ENCODE data around the gene TTC7B.
"Not testable (repeated sequence)": the region's sequence is repeated elsewhere in the genome, so short reads cannot be mapped to it uniquely, and the experiment has no call there.

Gene TTC7B

DNA sequence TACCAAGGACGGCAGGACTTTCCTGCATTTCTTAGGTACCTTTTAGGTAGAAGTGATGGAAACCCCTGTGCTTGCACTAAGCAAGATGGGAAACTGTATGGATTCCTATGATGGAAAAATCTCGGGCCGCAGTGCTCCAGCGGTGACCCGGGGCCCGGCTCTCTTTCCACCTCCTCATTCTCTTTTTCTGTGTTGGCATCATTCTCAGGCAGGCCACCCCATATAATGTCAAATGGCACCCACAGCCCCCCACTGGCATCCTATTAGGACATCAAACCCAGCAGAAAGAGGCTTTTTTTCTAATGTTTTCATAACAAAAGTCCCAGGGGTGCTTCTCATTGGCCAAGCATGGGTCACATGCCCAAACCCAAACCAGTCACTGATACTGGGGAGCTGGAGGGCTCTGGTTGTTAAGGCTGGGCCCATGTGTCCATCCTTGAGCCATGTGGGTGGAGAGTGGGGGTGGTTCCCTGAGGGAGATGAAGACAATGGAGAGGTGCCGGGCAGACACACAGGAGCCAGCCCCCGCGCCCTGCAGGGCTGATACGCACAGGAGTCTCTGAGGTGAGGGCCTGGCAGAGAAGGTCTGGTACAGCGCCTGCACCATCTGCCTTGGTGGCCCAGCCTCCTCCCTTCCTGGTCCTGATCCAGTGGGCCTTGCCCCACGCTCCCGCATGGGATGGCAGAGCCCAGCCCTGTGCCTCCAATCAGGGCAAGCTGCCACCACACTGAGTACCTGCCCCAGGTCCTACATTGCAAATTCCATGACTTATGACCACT lies 277.3 kb downstream of the TTC7B start:
- no peak for DNase-seq

DNA sequence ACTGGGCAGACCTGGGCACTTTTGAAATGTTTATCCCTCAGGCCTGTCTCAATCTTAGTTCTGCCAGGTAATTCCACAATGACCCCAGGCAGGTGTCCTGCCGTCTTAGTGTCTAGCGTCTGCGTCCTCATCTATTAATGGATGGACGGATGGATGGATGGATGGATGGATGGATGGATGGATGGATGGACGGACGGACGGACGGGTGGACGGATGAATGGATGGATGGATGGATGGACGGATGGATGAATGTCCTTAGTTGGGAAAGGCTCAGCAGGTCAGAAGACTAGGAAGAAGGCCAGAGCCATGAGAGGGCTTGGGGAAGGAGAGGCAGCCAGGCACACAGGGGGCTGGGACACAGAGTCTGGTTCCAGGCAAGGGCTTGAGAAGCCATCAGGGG lies 278.1 kb downstream of the TTC7B start:
- no peak for DNase-seq

GRCh38 chr14:90536511-90537191 lies 279.6 kb downstream of the TTC7B start:
- no peak for DNase-seq

DNA sequence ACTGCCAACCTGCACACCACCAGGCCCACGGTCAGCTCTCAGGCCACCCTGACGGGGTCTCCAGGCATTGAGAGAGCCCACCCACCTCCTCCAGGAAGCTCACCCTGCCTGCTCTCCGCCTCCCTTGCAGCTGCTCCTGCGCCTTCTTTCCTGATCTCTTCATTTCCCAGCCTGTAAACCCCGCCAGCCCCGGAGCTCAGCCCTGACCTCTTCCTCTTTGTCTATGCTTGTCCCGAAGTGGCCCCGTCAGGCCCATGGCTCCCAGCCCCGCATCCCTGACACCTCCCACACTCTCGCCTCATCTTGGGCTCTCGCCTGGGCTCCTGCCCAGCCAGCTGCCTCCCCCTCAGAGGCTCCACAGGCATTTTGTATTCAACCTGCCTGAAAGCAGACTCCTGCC lies 280.1 kb downstream of the TTC7B start:
- DNase-seq, result no peak

DNA sequence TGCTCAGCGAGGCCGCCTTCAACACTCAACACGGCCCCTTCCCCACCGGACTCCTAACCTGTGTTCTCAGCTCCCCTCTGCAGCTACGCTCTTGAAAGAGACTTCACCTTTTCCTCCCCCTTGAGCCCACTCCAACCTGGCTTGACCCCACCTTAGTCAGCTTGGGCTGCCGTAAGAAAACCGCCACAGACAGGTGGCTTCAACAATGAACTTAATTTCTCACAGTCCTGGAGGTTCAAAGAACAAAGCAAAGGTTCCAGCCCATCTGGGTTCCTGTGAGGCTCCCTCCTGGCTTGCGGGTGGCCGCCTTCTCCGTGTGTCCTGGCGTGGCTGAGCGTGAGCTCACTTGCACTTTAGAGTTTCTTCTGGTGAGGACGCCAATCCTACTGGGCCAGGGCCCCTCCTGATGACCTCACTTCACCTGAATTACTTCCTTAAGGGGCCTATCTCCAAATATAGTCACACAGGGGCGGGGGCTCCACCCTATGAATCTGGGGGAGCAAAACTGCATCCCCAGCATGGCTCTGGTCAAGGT lies 280.6 kb downstream of the TTC7B start:
- DNase-seq, result no peak

DNA sequence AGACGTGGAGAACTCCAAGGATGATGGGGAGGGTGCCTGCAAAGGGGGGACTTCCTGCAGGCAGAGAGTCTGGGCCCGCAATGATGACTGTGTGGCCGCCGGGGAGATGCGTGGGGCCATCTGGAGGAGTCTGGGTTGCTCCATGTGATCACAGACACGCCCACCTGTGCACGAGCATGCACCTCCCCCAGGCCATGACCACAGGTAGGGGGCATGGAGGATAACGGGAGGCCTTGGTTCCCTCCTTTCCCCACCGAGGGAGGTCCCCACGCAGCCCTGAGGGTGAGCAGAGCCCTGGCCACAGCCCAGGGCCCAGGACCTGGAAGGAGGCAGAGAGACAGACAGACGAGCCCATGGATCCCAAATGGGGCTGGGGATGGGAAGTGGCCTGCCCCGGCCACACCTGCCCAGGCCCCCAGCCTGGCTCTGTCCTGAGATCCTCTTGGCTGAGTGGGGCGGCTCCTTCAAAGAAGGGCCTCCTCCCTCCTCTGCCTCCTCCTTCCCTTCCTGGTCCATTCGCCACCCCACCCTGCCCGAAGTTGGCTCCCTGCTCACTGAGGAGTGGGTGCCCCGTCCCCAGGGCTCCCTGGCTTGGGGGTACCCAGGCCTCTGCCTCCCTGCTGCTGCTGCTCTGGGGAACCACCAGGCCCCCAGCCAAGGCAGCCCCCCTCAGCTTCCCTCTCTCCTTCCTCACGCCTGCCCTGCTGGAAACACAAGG lies 281.2 kb downstream of the TTC7B start:
- DNase-seq, result no peak

DNA sequence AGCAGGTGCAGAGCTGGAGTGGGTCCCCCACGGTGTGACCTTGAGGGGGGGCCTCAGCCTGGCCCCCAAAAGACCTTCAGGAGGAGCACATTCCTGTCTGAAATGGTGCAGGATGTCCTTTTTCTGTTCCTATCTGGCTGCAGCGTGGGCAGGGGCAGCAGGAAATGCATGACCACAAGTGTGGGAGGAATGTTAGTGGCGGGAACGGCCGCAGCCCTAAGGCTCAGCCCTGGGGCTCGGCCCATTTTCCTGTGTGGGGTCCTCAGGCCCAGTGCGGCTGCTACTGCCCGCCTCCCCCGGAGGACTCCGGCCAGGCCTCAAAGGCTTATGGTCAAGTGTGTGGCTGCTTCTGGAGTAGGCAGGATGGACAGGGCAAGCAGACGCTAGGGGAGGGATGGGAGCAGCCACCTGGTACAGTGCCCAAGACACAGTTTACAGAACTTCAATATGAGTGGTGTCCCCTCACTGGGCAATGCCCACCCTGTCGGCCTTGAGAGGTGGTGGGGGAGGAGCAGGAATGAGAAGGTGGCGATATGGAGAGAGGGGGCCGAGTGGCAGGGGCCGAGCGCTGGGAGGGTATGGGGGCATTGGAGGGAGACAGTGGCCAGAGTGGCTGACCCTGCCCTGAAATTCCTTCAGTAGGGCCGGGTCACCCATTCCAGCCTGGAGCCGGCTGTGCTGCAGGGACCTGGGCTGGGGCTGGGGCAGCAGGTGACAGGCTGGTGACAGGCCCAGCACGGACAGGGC lies 282.0 kb downstream of the TTC7B start:
- DNase-seq, result no peak

DNA sequence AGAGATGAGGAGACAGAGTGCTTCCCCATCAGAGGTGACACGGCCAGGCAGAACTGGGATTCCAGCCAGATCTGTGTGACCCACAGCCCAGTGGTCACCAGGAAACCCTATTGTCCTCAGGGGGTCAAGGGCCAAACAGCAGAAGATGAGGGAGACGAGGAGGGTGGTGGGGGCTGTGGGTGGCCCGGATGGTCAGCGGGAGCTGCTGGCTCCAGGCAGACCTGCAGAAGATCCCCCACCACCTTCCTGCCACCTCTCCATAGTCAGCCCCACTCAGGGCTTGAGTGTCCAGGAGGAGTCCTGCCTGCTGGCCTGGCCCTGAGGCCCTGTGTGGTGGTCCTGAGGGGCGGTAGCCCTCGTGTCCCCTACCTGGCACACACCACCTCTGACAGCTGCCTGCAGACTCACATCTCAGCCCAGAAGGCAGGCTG lies 282.6 kb downstream of the TTC7B start:
- DNase-seq, result no peak

DNA sequence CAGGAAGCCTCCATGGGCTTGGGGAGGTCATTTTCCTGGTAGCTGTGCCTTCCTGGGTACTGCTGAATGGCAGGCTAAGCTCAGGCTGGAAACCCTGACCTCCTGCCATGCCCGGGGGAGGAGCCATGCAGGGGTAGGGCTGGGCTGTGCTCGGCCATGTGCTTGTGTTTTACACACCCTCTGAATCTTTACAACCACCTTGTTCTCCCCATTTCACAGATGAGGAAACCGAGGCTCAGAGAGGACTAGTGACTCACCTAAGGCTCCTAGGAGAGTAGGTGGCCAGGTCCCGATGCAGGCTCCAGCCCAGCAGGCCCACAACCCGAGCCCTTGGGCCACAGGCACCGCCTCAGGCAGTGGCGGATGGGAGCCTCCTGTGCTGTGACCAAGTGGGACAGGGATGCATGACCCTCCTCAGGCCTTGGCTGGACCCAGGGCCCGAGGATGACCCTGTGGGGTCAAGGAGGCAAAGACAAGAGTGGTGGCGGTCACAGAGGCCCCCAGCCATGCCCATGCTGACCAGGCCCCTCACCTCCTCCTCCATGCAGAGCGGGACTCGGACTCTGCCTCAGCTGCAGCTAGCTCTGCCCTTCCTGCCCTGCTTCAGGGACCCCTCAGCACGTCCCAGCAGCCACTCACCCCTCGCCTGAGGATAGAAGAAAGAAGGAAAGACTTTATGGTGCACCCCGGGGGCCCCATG lies 283.3 kb downstream of the TTC7B start:
- no peak for DNase-seq

- no peak for DNase-seq
Measured at GRCh38 chr14:90531497-90531896, 284.7 kb downstream of the TTC7B start.

GRCh38 chr14:90530523-90530922 lies 285.7 kb downstream of the TTC7B start:
- DNase-seq, result no peak

- no peak for DNase-seq
Measured at GRCh38 chr14:90527978-90528377, 288.3 kb downstream of the TTC7B start.

DNA sequence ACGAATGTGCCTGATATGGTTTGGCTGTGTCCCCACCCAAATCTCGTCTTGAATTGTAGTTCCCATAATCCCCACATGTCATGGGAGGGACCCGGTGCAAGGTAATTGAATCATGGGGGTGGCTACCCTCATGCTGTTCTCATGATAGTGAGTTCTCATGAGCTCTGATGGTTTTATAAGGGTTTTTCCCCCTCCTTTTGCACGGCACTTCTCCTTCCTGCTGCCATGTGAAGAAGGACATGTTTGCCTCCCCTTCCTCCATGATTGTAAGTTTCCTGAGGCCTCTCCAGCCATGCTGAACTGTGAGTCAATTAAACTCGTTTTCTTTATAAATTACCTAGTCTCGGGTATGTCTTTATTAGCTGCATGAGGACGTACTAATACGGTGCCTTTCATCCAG lies 289.7 kb downstream of the TTC7B start:
- not testable (repeated sequence) for DNase-seq

- DNase-seq, result not testable (repeated sequence)
Measured at GRCh38 chr14:90525353-90526028, 290.7 kb downstream of the TTC7B start.

DNA sequence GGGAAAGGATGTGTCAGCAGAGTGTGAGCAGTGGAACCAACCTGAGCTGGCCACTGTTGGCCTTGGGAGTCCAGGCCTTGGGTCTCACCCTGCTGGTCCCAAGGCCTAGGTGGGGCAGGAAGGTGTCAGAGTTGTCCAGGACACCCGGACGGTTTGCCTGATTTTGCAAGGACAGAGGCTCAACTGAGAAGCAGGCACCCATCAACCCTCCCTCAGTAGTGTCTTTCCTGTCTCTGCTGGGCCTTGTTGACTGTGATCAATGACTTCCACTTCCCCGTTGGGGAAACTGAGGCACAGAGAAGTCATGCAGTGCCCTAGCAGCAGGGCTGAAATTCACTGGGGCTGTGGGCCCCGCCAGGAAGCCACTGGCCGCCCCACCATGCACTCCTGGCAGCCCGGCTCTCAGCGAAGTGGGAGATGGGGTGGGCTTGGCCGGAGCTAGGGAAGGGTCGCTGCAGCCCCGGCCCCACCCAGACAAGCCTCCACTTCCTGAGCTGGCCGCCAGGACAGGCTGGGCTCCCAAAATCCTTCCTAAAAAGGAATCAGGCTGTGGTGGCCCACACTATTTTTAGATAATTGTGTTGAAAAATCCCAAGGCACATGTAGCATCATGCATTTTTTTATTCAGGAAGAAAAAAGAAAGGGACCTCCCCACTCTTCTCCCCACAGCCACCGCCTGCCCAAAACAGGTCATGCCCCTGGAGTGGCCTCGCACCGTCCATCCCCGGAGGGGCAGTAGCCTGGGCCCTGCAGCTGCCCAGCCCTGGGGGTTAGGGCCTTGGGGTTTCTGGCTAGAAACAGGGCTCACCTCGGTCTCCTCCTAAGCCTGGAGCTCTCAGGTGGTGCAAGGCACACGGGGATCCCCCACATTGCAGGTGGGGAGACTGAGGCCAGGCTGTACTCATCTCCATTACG lies 292.0 kb downstream of the TTC7B start:
- DNase-seq, result no peak

- no peak for DNase-seq
Measured at GRCh38 chr14:90523544-90523943, 292.7 kb downstream of the TTC7B start.

DNA sequence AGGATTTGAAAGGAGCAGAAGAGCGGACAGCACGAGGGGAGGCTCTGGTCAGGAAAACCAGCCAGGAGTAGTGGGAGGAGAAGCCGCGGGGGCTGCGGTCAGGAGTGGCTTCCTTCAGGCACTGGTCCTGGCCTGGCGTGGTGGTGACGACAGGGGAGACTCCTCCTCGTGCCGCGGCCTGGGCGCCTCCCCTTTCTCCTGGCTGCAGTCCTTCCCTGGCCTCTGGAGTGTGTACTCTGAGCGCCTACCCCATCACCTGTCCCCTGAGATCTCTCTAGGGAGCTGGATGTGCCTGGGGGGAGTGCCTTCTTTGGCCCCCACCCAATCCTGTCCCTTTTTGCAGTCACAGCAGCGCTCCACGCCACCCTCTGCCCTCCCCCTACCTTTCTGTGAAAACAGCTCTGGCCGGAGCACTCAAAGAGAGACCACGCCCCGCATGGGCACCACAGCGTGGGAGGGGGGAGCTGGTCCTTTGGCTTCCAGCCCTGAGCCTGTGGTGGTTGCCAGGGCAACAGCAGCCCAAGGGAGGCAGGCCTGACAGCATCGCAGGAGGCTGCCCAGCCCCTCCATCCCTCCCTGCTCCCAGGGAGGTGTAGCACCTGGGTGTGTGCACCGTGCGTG lies 293.5 kb downstream of the TTC7B start:
- no peak for DNase-seq

- DNase-seq, result no peak
Measured at GRCh38 chr14:90521930-90522483, 294.2 kb downstream of the TTC7B start.

DNA sequence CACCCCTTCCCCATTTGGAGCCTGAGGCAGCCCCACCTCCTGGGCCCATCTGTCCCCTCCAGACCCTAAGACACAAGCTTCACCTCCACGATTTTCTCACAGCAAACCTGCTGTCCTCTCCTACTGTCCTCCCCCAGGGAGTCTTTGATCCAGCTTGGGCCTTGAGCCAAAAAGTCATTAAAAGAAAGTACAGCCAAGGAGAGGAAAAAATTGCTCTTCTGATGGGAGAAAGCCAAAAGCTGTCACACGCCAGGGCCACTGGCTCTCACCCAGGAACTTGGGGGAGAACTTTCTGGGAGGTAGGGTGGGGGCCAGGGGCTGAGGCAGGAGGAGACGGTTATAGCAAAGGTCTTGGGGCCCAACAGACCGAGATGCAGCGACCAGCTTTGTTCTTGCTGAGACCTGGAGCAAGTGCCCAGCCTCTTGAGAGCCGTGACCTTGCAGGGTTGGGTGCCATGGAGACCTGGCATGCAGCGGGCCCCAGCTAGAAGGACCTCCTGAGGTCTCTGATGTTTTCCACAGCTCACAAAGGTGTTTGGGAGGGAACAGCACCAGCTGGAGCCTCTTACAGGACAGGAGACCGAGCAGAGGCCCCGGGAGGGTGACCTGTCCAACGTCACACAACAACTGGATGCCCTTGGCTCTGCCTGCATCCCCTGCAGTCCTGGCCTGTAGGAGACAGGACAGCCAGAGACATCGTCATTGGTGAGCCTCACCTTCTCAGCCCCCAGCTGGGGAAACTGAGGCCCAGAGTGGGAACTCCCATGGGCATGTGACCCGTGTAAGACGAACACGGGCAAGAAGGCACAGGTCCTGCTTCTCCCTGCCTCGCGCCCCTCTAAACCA lies 294.9 kb downstream of the TTC7B start:
- no peak for DNase-seq
